ENCODE results near the gene KIAA0408. TPM values are rescaled to one million over a fixed set of nuclear protein-coding genes. Genes with fewer than 3 reads are reported as not detected.

KIAA0408 gene
- polyA plus RNA-seq (109 and 156 TPM in 2 replicates), polyA minus RNA-seq (63.5 and 92.7 TPM in 2 replicates)

GRCh38 chr6:127459231-127459641 lies at the start of gene KIAA0408:
Gene KIAA0408 (minus strand): TSS chr6:127459389. CDS start chr6:127453981, 5,408 bp downstream.
- TF ChIP-seq EP300 (conservative IDR thresholded peaks at IDR 0.05; ENCODE audit: poor library complexity, severe bottlenecking) (no peak), POLR2AphosphoS5 (IDR thresholded peaks at IDR 0.05) (no peak), RAD21 (conservative IDR thresholded peaks at IDR 0.05) (no peak), CTCF (IDR thresholded peaks at IDR 0.05; ENCODE audit: poor library complexity, severe bottlenecking) (no peak), EZH2 (IDR thresholded peaks at IDR 0.05; ENCODE audit: borderline replicate concordance, insufficient read depth, low read length, poor library complexity, severe bottlenecking) (no peak), MXI1 (conservative IDR thresholded peaks at IDR 0.05; ENCODE audit: poor library complexity, severe bottlenecking) (no peak), SMC3 (conservative IDR thresholded peaks at IDR 0.05; ENCODE audit: poor library complexity) (no peak), REST (IDR thresholded peaks at IDR 0.05; ENCODE audit: borderline replicate concordance) (no peak), TAF1 (IDR thresholded peaks at IDR 0.05; ENCODE audit: low read depth) (no peak)
- no peaks in the 10 kb centered on the region for H3K9me3 ChIP-seq (ENCODE audit: low read length)
- H3F3A ChIP-seq (ENCODE audit: insufficient read depth, low read length, poor library complexity, severe bottlenecking) = no peaks in the 10 kb centered on the region
- H3K4me3 ChIP-seq (ENCODE audit: low read length) = no peak within 1 kb of the TSS
- no peaks in the 10 kb centered on the region for H3K27me3 ChIP-seq (ENCODE audit: insufficient read depth, low read depth, low read length)
- H3K36me3 ChIP-seq (ENCODE audit: insufficient read depth, low read length) = peaks cover 4% of the 10 kb centered on the region
- H4K20me1 ChIP-seq (ENCODE audit: insufficient read depth) = peaks cover 8% of the 10 kb centered on the region
- peaks cover 11% of the 10 kb centered on the region for H3K79me2 ChIP-seq (replicated peaks; ENCODE audit: insufficient read depth, low read length)
- no peak within 1 kb of the TSS for H2AFZ ChIP-seq (ENCODE audit: low read depth, low read length)
- H3K9me2 ChIP-seq (ENCODE audit: insufficient read depth, low read length) = no peaks in the 10 kb centered on the region
- no peak within 1 kb of the TSS for H3K9ac ChIP-seq (ENCODE audit: low read length)
- H3K4me2 ChIP-seq (ENCODE audit: low read length) = no peak within 1 kb of the TSS
- H3K27ac ChIP-seq (ENCODE audit: low read length) = no peak within 1 kb of the TSS

- no peak overlapping the region for H3K4me3 ChIP-seq (ENCODE audit: low read length)
- peaks cover 53% of the 10 kb centered on the region for H3K36me3 ChIP-seq (ENCODE audit: insufficient read depth, low read length)
- H3F3A ChIP-seq (ENCODE audit: insufficient read depth, low read length, poor library complexity, severe bottlenecking) = no peaks in the 10 kb centered on the region
- H2AFZ ChIP-seq (ENCODE audit: low read depth, low read length) = no peak overlapping the region
- H3K9ac ChIP-seq (ENCODE audit: low read length) = no peak overlapping the region
- no peaks in the 10 kb centered on the region for H3K9me2 ChIP-seq (ENCODE audit: insufficient read depth, low read length)
- no peak overlapping the region for H3K27ac ChIP-seq (ENCODE audit: low read length)
- no peak for TF ChIP-seq SMC3 (conservative IDR thresholded peaks at IDR 0.05; ENCODE audit: poor library complexity)
- TF ChIP-seq REST (IDR thresholded peaks at IDR 0.05; ENCODE audit: borderline replicate concordance) = no peak
- no peak for TF ChIP-seq EZH2 (IDR thresholded peaks at IDR 0.05; ENCODE audit: borderline replicate concordance, insufficient read depth, low read length, poor library complexity, severe bottlenecking)
- TF ChIP-seq TAF1 (IDR thresholded peaks at IDR 0.05; ENCODE audit: low read depth) = no peak
- TF ChIP-seq RAD21 (conservative IDR thresholded peaks at IDR 0.05) = no peak
- TF ChIP-seq CTCF (IDR thresholded peaks at IDR 0.05; ENCODE audit: poor library complexity, severe bottlenecking) = no peak
- TF ChIP-seq MXI1 (conservative IDR thresholded peaks at IDR 0.05; ENCODE audit: poor library complexity, severe bottlenecking) = no peak
- no peak for TF ChIP-seq EP300 (conservative IDR thresholded peaks at IDR 0.05; ENCODE audit: poor library complexity, severe bottlenecking)
- no peak for TF ChIP-seq POLR2AphosphoS5 (IDR thresholded peaks at IDR 0.05)
- H3K9me3 ChIP-seq (ENCODE audit: low read length) = no peaks in the 10 kb centered on the region
- H4K20me1 ChIP-seq (ENCODE audit: insufficient read depth) = peaks cover 12% of the 10 kb centered on the region
- peaks cover 76% of the 10 kb centered on the region for H3K79me2 ChIP-seq (replicated peaks; ENCODE audit: insufficient read depth, low read length)
- no peak overlapping the region for H3K4me2 ChIP-seq (ENCODE audit: low read length)
- no peaks in the 10 kb centered on the region for H3K27me3 ChIP-seq (ENCODE audit: insufficient read depth, low read depth, low read length)
Measured at GRCh38 chr6:127506894-127507293, 47.7 kb upstream of the KIAA0408 start.
